HepG2 (cell line): Measurements from ENCODE around the gene OST4. TPM values are rescaled to one million over a fixed set of nuclear protein-coding genes. Genes with fewer than 3 reads are reported as not detected.

ENCODE experiments used
- ATAC-seq: fragments of 200-7000 bp; cut with Tn5 transposase; 3 replicates; pipeline ENCODE4 v1.9.1; 2020; ENCODE audit warnings: mild to moderate bottlenecking, moderate library complexity
- BruUV-seq: library from RNA; stranded (reverse); fragments of 400-500 nt; replicated peaks from 2 replicates; lab custom pipeline; 2021; lab: Mats Ljungman, UMichigan
- CTCF ChIA-PET: fragments of 300-600 bp; formaldehyde crosslinking; extraction: SDS; loops from one replicate; lab custom pipeline; 2021; ENCODE audit warnings: low total read pairs, inconsistent platforms, low intra/inter-chr PET ratio; lab: Yijun Ruan, JAX
- POLR2A ChIA-PET: fragments of 350-600 bp; sonication (Branson Sonifier 250); formaldehyde crosslinking; loops from one replicate; lab custom pipeline; 2020; ENCODE audit warnings: antibody characterized with exemption, inconsistent platforms; lab: Yijun Ruan, JAX
- DNase-seq: peaks from one replicate; pipeline ENCODE4 v3.0.0-alpha.2; 2015; ENCODE audit warnings: low spot score
- FAIRE-seq: peaks from 3 replicates; lab custom pipeline; 2011; peaks lifted over from hg19 to GRCh38; lab: Jason Lieb, UNC
- H2AFZ ChIP-seq: one replicate; pipeline ENCODE4 v1.6.1; 2011; ENCODE audit warnings: low read length, inconsistent platforms
- H3K27ac ChIP-seq: fragments of 300-600 bp; 3 replicates; pipeline ENCODE4 v1.8.0; 2011; ENCODE audit warnings: mixed run types, mild to moderate bottlenecking, mixed read lengths, low read length, inconsistent platforms; ENCODE audit not compliant: insufficient read depth; ENCODE audit errors: extremely low read length
- H3K27me3 ChIP-seq, 2 experiments: fragments of 200-600 bp in 1 of 2; 2 replicates in 1 of 2; 3 replicates in 1 of 2; pipeline versions ENCODE4 v1.6.0 to v1.8.0; 2011; ENCODE audit warnings: low read length in 2 of 2, mild to moderate bottlenecking in 2 of 2, moderate library complexity in 2 of 2, inconsistent platforms in 1 of 2; ENCODE audit not compliant: insufficient read depth in 2 of 2, control insufficient read depth in 1 of 2
- H3K36me3 ChIP-seq, 2 experiments: fragments of 200-600 bp in 1 of 2; replicated peaks in 1 of 2; 2 replicates in 1 of 2; 3 replicates in 1 of 2; pipeline versions ENCODE4 v1.5.1 to v1.8.0; 2011; ENCODE audit warnings: low read length in 2 of 2, inconsistent platforms in 1 of 2; ENCODE audit not compliant: insufficient read depth in 2 of 2, control insufficient read depth in 1 of 2
- H3K4me1 ChIP-seq: 2 replicates; pipeline ENCODE4 v1.5.1; 2012; ENCODE audit warnings: low read length, inconsistent platforms; ENCODE audit not compliant: insufficient read depth
- H3K4me2 ChIP-seq: 2 replicates; pipeline ENCODE4 v1.6.0; 2011; ENCODE audit warnings: low read depth, low read length, inconsistent platforms
- H3K4me3 ChIP-seq, 3 experiments: fragments of 200-600 bp in 1 of 3; sonication (generic), shearing (Covaris generic) in 1 of 3; replicated peaks in 1 of 3; 2 replicates each; pipeline ENCODE4 v1.5.1; 2011 to 2016; ENCODE audit warnings: low read length in 3 of 3, inconsistent platforms in 2 of 3, low read depth in 2 of 3, mild to moderate bottlenecking in 2 of 3, control low read depth in 1 of 3, mixed read lengths in 1 of 3; ENCODE audit not compliant: insufficient read depth in 1 of 3
- H3K79me2 ChIP-seq: one replicate; pipeline ENCODE4 v1.6.1; 2011; ENCODE audit warnings: low read length, inconsistent platforms; ENCODE audit not compliant: insufficient read depth
- H3K9ac ChIP-seq: 2 replicates; pipeline ENCODE4 v1.6.0; 2011; ENCODE audit warnings: mild to moderate bottlenecking, low read depth, low read length, inconsistent platforms; ENCODE audit not compliant: insufficient read depth
- H3K9me3 ChIP-seq: 2 replicates; pipeline ENCODE4 v1.5.1; 2012; ENCODE audit warnings: mild to moderate bottlenecking, low read length
- H4K20me1 ChIP-seq: 2 replicates; pipeline ENCODE4 v1.6.0; 2011; ENCODE audit warnings: inconsistent platforms, mild to moderate bottlenecking, low read length, moderate library complexity; ENCODE audit not compliant: insufficient read depth
- ATF1 ChIP-seq: IDR thresholded peaks from 2 replicates; pipeline ENCODE4 v1.6.1; 2016; ENCODE audit warnings: mild to moderate bottlenecking, control low read depth
- KDM5A ChIP-seq: fragments of 200-600 bp; sonication (generic); IDR thresholded peaks from 2 replicates; pipeline ENCODE4 v1.7.0; 2018; ENCODE audit warnings: antibody characterized with exemption, mild to moderate bottlenecking, low read length, borderline replicate concordance
- MIXL1 ChIP-seq: IDR thresholded peaks from 2 replicates; pipeline ENCODE4 v1.6.1; 2016
- RBFOX2 ChIP-seq: fragments of 200-400 bp; formaldehyde crosslinking; IDR thresholded peaks from 2 replicates; pipeline ENCODE4 v1.6.1; 2017; ENCODE audit warnings: low read depth, mild to moderate bottlenecking, low read length
- SSRP1 ChIP-seq: IDR thresholded peaks from 2 replicates; pipeline ENCODE4 v1.6.1; 2016; ENCODE audit warnings: control low read depth
- ZNF468 ChIP-seq: sonication (generic); formaldehyde crosslinking; IDR thresholded peaks from 2 replicates; pipeline ENCODE4 v1.8.0; 2022; ENCODE audit warnings: mild to moderate bottlenecking, moderate library complexity, missing genetic modification reagents
- WGBS: methylation state at CpG from one replicate; pipeline ENCODE4 v1.1.6; 2017; ENCODE audit warnings: low lambda C conversion rate; 5-methylcytosine and 5-hydroxymethylcytosine counted together
- in situ Hi-C: cut with HindIII; loops from 2 replicates; pipeline ENCODE4 v1.10.0; 2017; ENCODE audit warnings: low pct_unique_long_range_greater_than_20kb; ENCODE audit not compliant: extremely low pct_ligation_motif_present
- intact Hi-C: fragments of 100-400 bp; cut with micrococcal nuclease; formaldehyde crosslinking; loops from one replicate; pipeline ENCODE4 v1.10.0; 2022; ENCODE audit not compliant: unreplicated experiment
- polyA plus RNA-seq, 8 experiments: library from polyadenylated mRNA; depleted of rRNA in 3 of 8; stranded (reverse) in 7 of 8; unstranded in 1 of 8; fragments of >200 nt; fragmentation: Illumina TruSeq in 4 of 8; extraction: Trizol in 4 of 8; gene quantifications; 2 replicates each; pipeline versions ENCODE4 v1.2.1 to v1.2.3, GENCODE V29; 2011 to 2016; ENCODE audit warnings: low read depth in 4 of 8, missing spikeins in 1 of 8, mixed read lengths in 1 of 8; ENCODE audit not compliant: insufficient read depth in 1 of 8
- total RNA-seq, 5 experiments: library from RNA; depleted of rRNA; stranded (reverse); fragments of >200 nt; fragmentation: Illumina TruSeq; extraction: Trizol; gene quantifications; 2 replicates each; pipeline ENCODE4 v1.2.3, GENCODE V29; 2016; ENCODE audit warnings: low read depth in 1 of 5
- TF ChIP-seq, protein P1 (sequence below): sonication (generic); formaldehyde crosslinking; IDR thresholded peaks from 2 replicates; pipeline ENCODE4 v1.4.0; 2020; ENCODE audit warnings: missing genetic modification reagents
- TF ChIP-seq, protein P2 (sequence below): IDR thresholded peaks from 2 replicates; pipeline ENCODE4 v1.6.1; 2016; ENCODE audit warnings: low read depth, missing genetic modification reagents, missing compliant biosample characterization
- TF ChIP-seq, protein P3 (sequence below): IDR thresholded peaks from 2 replicates; pipeline ENCODE4 v1.6.1; 2016; ENCODE audit warnings: low read depth, control low read depth

The OST4 gene
- total and polyA plus RNA-seq, 2 of the 13 experiments (the other 11 are each of a cell fraction or from before 2014, with no cell fraction given), result 498 to 584 TPM

DNA sequence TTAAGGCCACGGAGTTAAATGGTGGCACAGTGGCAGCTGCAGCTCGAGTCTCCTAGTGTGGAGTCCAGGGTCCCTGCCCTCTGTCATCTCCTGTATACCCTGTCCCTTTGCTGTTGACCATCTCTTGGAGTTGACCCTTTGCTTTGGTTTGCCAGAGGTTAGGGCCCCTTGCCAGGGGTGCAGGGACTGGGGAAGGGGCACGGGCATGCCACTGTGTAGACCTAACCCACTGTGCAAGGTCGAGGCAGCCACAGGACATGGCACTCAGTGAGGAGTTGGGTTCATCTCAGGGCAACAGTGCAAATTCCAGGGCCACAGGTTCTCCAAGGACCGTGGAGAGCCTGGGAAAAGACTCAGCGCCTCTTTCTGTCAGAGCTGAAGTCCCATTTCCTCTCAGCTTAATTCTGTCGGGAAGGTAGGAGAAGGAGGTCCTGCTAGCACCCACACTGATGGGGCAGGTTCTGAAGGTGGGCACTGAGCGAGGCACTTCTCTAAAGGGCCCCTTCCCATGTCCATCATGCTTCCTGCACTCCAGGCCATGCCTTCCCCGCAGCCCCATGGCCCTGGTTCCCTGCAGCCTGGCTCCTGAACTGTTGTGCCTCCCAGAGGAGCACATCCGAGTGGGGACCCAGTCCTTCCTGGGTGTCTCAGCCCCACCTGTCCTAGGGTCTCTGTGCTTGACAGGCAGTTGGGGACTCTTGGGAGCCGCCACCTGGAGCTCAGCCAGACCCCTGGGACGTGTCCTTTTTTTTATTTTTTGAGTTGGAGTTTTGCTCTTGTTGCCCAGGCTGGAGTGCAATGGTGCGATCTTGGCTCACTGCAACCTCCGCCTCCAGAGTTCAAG, 17.9 kb upstream of the OST4 start (continued):
- TF ChIP-seq, protein P1, sequence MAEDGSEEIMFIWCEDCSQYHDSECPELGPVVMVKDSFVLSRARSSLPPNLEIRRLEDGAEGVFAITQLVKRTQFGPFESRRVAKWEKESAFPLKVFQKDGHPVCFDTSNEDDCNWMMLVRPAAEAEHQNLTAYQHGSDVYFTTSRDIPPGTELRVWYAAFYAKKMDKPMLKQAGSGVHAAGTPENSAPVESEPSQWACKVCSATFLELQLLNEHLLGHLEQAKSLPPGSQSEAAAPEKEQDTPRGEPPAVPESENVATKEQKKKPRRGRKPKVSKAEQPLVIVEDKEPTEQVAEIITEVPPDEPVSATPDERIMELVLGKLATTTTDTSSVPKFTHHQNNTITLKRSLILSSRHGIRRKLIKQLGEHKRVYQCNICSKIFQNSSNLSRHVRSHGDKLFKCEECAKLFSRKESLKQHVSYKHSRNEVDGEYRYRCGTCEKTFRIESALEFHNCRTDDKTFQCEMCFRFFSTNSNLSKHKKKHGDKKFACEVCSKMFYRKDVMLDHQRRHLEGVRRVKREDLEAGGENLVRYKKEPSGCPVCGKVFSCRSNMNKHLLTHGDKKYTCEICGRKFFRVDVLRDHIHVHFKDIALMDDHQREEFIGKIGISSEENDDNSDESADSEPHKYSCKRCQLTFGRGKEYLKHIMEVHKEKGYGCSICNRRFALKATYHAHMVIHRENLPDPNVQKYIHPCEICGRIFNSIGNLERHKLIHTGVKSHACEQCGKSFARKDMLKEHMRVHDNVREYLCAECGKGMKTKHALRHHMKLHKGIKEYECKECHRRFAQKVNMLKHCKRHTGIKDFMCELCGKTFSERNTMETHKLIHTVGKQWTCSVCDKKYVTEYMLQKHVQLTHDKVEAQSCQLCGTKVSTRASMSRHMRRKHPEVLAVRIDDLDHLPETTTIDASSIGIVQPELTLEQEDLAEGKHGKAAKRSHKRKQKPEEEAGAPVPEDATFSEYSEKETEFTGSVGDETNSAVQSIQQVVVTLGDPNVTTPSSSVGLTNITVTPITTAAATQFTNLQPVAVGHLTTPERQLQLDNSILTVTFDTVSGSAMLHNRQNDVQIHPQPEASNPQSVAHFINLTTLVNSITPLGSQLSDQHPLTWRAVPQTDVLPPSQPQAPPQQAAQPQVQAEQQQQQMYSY (CRISPR knock-in tag), result peak; percentile 87

DNA sequence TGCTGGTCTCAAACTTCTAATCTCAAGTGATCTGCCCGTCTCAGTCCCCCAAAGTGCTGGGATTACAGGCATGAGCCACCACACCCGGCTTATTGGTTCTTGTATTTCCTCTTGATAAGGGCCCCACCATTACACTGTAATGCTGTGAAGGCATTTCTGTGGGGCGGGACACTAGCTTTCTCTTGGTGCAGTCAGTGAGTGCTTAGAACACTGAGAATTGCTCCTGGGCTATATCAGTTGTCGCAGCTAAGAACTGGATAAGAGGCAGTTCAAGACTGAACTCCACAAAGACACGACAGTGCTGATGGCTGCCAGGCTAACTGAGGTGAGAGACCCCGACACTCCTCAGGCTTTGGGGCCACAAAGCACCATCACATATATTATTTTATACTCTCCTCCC, 17.2 kb upstream of the OST4 start:
- no peaks in the 10 kb centered on the region for H3K27me3 ChIP-seq
- peaks cover 0 to 3% of the 10 kb centered on the region in 2 experiments; a peak in 3 of 5 replicates for H3K36me3 ChIP-seq
- in situ Hi-C loops (no loop called here), intact Hi-C loops (loop anchor here (5.0 to 10.0 kb wide), 3 partner anchors 54 to 1159 kb away; partner anchors contain the start of gene TMEM214)
- POLR2A ChIA-PET, result interaction anchor here (1.7 to 9.2 kb wide), 5 partner anchors 7 to 127 kb away, joined by 3 to 106 read pairs (median 15); partner anchors contain the start of genes ABHD1, ATRAID, OST4 and SLC5A6
- H3K9me3 ChIP-seq, result no peaks in the 10 kb centered on the region
- CTCF ChIA-PET, result no interaction called here
- H3K79me2 ChIP-seq, result peaks cover 53% of the 10 kb centered on the region
- no TSS peak for BruUV-seq
- H3K9ac ChIP-seq, result peak overlapping the region; percentile 74
- no peak overlapping the region for H2AFZ ChIP-seq
- H3K4me1 ChIP-seq, result peaks cover 83% of the 10 kb centered on the region
- H4K20me1 ChIP-seq, result no peaks in the 10 kb centered on the region
- no peak for FAIRE-seq
- 74% methylated on average over 6 of the region's 6 CpGs for WGBS
- peak overlapping the region; percentile 4 for H3K27ac ChIP-seq
- ATAC-seq, result no peak
- H3K4me3 ChIP-seq, result peak overlapping the region; percentile 19 to 99 (median 74)
- no peak for DNase-seq
- H3K4me2 ChIP-seq, result peak overlapping the region; percentile 97
- no peak for TF ChIP-seq KDM5A
- no peak for TF ChIP-seq ATF1
- no peak for TF ChIP-seq RBFOX2
- TF ChIP-seq MIXL1 (CRISPR knock-in tag), result no peak
- TF ChIP-seq, protein P2, sequence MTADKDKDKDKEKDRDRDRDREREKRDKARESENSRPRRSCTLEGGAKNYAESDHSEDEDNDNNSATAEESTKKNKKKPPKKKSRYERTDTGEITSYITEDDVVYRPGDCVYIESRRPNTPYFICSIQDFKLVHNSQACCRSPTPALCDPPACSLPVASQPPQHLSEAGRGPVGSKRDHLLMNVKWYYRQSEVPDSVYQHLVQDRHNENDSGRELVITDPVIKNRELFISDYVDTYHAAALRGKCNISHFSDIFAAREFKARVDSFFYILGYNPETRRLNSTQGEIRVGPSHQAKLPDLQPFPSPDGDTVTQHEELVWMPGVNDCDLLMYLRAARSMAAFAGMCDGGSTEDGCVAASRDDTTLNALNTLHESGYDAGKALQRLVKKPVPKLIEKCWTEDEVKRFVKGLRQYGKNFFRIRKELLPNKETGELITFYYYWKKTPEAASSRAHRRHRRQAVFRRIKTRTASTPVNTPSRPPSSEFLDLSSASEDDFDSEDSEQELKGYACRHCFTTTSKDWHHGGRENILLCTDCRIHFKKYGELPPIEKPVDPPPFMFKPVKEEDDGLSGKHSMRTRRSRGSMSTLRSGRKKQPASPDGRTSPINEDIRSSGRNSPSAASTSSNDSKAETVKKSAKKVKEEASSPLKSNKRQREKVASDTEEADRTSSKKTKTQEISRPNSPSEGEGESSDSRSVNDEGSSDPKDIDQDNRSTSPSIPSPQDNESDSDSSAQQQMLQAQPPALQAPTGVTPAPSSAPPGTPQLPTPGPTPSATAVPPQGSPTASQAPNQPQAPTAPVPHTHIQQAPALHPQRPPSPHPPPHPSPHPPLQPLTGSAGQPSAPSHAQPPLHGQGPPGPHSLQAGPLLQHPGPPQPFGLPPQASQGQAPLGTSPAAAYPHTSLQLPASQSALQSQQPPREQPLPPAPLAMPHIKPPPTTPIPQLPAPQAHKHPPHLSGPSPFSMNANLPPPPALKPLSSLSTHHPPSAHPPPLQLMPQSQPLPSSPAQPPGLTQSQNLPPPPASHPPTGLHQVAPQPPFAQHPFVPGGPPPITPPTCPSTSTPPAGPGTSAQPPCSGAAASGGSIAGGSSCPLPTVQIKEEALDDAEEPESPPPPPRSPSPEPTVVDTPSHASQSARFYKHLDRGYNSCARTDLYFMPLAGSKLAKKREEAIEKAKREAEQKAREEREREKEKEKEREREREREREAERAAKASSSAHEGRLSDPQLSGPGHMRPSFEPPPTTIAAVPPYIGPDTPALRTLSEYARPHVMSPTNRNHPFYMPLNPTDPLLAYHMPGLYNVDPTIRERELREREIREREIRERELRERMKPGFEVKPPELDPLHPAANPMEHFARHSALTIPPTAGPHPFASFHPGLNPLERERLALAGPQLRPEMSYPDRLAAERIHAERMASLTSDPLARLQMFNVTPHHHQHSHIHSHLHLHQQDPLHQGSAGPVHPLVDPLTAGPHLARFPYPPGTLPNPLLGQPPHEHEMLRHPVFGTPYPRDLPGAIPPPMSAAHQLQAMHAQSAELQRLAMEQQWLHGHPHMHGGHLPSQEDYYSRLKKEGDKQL (CRISPR knock-in tag), result no peak
- TF ChIP-seq SSRP1 (CRISPR knock-in tag), result no peak
- TF ChIP-seq ZNF468 (CRISPR knock-in tag), result no peak
- TF ChIP-seq, protein P3, sequence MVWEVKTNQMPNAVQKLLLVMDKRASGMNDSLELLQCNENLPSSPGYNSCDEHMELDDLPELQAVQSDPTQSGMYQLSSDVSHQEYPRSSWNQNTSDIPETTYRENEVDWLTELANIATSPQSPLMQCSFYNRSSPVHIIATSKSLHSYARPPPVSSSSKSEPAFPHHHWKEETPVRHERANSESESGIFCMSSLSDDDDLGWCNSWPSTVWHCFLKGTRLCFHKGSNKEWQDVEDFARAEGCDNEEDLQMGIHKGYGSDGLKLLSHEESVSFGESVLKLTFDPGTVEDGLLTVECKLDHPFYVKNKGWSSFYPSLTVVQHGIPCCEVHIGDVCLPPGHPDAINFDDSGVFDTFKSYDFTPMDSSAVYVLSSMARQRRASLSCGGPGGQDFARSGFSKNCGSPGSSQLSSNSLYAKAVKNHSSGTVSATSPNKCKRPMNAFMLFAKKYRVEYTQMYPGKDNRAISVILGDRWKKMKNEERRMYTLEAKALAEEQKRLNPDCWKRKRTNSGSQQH, result no peak
